Parathyroid adenoma (tissue), 2 donors: ENCODE measurements around the gene WWC1.

Experiments
- H2AFZ ChIP-seq: fragments of 300-600 bp; sonication (generic); one replicate; pipeline ENCODE4 v1.7.0; 2017; ENCODE audit warnings: antibody characterized with exemption, mild to moderate bottlenecking
- H3K27ac ChIP-seq: fragments of 300-600 bp; sonication (generic); one replicate; pipeline ENCODE4 v1.7.0; 2017
- H3K27me3 ChIP-seq: fragments of 300-600 bp; sonication (generic); one replicate; pipeline ENCODE4 v1.7.0; 2017; ENCODE audit warnings: low read length; ENCODE audit not compliant: control insufficient read depth, insufficient read depth
- H3K36me3 ChIP-seq: fragments of 300-600 bp; sonication (generic); one replicate; pipeline ENCODE4 v1.7.0; 2017; ENCODE audit warnings: low read length; ENCODE audit not compliant: control insufficient read depth, insufficient read depth
- H3K4me1 ChIP-seq: fragments of 300-600 bp; sonication (generic); one replicate; pipeline ENCODE4 v1.7.0; 2017; ENCODE audit warnings: control low read depth
- H3K4me2 ChIP-seq: fragments of 300-600 bp; sonication (generic); one replicate; pipeline ENCODE4 v1.7.0; 2017; ENCODE audit warnings: low read length
- H3K4me3 ChIP-seq: fragments of 300-600 bp; sonication (generic); one replicate; pipeline ENCODE4 v1.7.0; 2017; ENCODE audit warnings: low read depth, low read length
- H3K79me2 ChIP-seq: fragments of 300-600 bp; sonication (generic); one replicate; pipeline ENCODE4 v1.7.0; 2017; ENCODE audit warnings: control low read depth
- H3K9ac ChIP-seq: fragments of 300-600 bp; sonication (generic); one replicate; pipeline ENCODE4 v1.7.0; 2017; ENCODE audit warnings: mild to moderate bottlenecking
- H3K9me3 ChIP-seq: fragments of 300-600 bp; sonication (generic); one replicate; pipeline ENCODE4 v1.7.0; 2017; ENCODE audit warnings: low read length; ENCODE audit not compliant: control insufficient read depth
- TF ChIP-seq, protein P1 (sequence below): fragments of 300-600 bp; sonication (generic); IDR thresholded peaks from one replicate; pipeline ENCODE4 v1.7.0; 2017; ENCODE audit warnings: antibody characterized with exemption, mild to moderate bottlenecking
- donor health status: primary hyperparathyroidism.

Gene WWC1

DNA sequence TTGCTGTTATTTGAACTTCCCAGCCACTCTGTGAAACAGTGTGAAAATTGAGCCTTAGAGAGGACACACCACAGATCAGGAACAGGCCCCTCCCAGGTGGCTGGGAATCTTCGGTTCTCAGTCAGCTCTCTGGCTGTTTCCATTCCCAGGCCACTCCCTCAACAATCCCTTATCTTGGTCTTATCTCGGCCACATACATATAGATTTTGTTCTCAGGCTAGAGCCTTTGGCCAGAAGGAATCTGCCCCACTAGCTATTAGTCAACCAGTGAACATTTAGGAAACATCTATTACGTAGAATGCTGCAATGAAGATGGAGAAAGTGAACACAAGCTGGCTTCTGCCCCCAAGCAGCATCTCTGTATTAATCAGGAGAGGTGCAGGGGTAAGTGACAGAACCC, 21.0 kb upstream of the WWC1 start:
- Histone ChIP-seq H3K9me3 (no peaks in the 10 kb centered on the region), H3K4me1 (peaks cover 9% of the 10 kb centered on the region), H3K36me3 (no peaks in the 10 kb centered on the region), H3K79me2 (no peaks in the 10 kb centered on the region), H3K27me3 (no peaks in the 10 kb centered on the region), H2AFZ (peak overlapping the region; percentile 63), H3K27ac (no peak overlapping the region), H3K4me2 (no peak overlapping the region), H3K4me3 (no peak overlapping the region), H3K9ac (no peak overlapping the region)
- TF ChIP-seq, protein P1, sequence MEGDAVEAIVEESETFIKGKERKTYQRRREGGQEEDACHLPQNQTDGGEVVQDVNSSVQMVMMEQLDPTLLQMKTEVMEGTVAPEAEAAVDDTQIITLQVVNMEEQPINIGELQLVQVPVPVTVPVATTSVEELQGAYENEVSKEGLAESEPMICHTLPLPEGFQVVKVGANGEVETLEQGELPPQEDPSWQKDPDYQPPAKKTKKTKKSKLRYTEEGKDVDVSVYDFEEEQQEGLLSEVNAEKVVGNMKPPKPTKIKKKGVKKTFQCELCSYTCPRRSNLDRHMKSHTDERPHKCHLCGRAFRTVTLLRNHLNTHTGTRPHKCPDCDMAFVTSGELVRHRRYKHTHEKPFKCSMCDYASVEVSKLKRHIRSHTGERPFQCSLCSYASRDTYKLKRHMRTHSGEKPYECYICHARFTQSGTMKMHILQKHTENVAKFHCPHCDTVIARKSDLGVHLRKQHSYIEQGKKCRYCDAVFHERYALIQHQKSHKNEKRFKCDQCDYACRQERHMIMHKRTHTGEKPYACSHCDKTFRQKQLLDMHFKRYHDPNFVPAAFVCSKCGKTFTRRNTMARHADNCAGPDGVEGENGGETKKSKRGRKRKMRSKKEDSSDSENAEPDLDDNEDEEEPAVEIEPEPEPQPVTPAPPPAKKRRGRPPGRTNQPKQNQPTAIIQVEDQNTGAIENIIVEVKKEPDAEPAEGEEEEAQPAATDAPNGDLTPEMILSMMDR: no peak

DNA sequence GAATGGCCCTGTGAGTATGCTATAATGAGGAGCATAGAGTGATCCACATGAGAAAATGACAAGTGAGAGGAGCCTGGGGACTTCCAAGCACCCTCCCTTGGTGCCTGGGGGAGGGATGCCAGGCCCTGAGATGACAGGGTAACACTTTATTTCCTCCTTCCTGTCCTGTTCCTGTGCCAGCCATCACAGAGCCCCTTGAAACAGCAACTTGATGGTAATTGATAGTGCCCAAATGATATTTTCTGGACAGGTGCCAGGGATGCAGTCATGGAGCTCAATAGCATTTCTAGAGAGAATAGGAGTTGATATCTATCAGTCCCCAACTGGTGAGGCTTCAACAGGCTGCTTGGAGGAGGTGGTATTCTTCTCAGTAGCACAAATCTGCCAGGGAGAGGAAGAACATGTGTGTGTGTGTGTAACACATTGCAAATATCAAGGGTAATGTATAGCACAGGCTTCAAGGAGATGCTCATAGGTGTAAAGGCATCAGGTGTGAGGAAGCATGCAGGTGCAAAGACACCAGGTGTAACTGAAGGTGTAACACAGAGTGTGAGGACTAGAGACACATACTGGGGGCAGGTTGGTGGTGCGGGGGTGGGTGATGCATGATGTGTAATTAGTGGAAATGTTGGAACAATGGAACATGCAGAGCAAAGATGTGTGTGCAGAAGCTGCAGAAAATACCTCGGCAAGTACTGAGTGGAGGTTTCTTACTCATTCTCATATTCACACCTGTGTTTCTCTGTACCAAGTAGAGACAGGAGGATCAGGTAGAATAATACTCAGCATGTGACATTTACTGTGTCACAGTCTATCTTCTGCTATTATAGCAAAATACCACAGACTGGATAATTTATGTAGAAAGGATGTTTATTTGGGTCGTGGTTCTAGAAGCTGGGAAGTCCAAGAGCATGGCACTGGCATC, 18.1 kb upstream of the WWC1 start:
- Histone ChIP-seq H3K27me3 (no peaks in the 10 kb centered on the region), H3K4me2 (no peak overlapping the region), H2AFZ (no peak overlapping the region), H3K36me3 (no peaks in the 10 kb centered on the region), H3K9ac (no peak overlapping the region), H3K9me3 (no peaks in the 10 kb centered on the region), H3K79me2 (no peaks in the 10 kb centered on the region), H3K4me1 (peaks cover 9% of the 10 kb centered on the region), H3K27ac (no peak overlapping the region), H3K4me3 (no peak overlapping the region)
- TF ChIP-seq, protein P1: no peak

DNA sequence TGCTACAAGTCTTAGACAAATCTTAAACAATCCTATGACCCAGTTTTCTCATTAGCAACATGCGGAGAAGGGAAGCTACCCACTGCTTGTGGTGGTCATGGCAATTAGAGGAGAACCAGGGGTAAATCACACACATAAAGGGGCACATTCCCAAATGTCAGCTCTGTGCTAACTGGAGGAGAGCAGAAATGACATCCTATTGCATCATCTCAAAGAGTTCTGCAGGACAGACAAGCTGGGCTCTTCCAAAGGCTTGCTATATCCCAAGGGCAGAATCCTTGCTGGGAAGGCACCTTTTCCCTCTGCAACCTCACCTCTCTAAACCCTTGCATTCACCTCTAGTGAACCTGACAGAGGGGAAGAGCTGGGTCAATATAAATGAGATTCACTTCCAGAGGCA, 17.0 kb upstream of the WWC1 start:
- TF ChIP-seq, protein P1: no peak
- H3K27me3 ChIP-seq: no peaks in the 10 kb centered on the region
- no peak overlapping the region for H3K4me2 ChIP-seq
- peaks cover 5% of the 10 kb centered on the region for H3K4me1 ChIP-seq
- no peaks in the 10 kb centered on the region for H3K79me2 ChIP-seq
- no peaks in the 10 kb centered on the region for H3K36me3 ChIP-seq
- no peak overlapping the region for H3K9ac ChIP-seq
- H3K9me3 ChIP-seq: no peaks in the 10 kb centered on the region
- no peak overlapping the region for H3K27ac ChIP-seq
- no peak overlapping the region for H2AFZ ChIP-seq
- no peak overlapping the region for H3K4me3 ChIP-seq

- Histone ChIP-seq H2AFZ (no peak overlapping the region), H3K27ac (no peak overlapping the region), H3K27me3 (no peaks in the 10 kb centered on the region), H3K4me2 (no peak overlapping the region), H3K4me1 (no peaks in the 10 kb centered on the region), H3K79me2 (no peaks in the 10 kb centered on the region), H3K9ac (no peak overlapping the region), H3K4me3 (no peak overlapping the region), H3K9me3 (no peaks in the 10 kb centered on the region), H3K36me3 (no peaks in the 10 kb centered on the region)
- TF ChIP-seq, protein P1: no peak
These were observed 15.5 kb upstream of the WWC1 start for GRCh38 chr5:168275940-168276339.

- Histone ChIP-seq H3K36me3 (no peaks in the 10 kb centered on the region), H3K9me3 (no peaks in the 10 kb centered on the region), H3K9ac (no peak overlapping the region), H2AFZ (no peak overlapping the region), H3K4me3 (no peak overlapping the region), H3K27ac (no peak overlapping the region), H3K4me2 (no peak overlapping the region), H3K4me1 (no peaks in the 10 kb centered on the region), H3K27me3 (no peaks in the 10 kb centered on the region), H3K79me2 (no peaks in the 10 kb centered on the region)
- TF ChIP-seq, protein P1: no peak
These were observed 9.3 kb upstream of the WWC1 start for GRCh38 chr5:168282120-168282519.
